ENCODE measurements around the gene TTC28.
"Not testable (repeated sequence)": the region's sequence is repeated elsewhere in the genome, so short reads cannot be mapped to it uniquely, and the experiment has no call there.

The TTC28 gene

GRCh38 chr22:28553108-28553866, 126.4 kb downstream of the TTC28 start:
- DNase-seq, result not testable (repeated sequence)

- DNase-seq, result no peak
These were observed 131.2 kb downstream of the TTC28 start for GRCh38 chr22:28548406-28548805.

DNA sequence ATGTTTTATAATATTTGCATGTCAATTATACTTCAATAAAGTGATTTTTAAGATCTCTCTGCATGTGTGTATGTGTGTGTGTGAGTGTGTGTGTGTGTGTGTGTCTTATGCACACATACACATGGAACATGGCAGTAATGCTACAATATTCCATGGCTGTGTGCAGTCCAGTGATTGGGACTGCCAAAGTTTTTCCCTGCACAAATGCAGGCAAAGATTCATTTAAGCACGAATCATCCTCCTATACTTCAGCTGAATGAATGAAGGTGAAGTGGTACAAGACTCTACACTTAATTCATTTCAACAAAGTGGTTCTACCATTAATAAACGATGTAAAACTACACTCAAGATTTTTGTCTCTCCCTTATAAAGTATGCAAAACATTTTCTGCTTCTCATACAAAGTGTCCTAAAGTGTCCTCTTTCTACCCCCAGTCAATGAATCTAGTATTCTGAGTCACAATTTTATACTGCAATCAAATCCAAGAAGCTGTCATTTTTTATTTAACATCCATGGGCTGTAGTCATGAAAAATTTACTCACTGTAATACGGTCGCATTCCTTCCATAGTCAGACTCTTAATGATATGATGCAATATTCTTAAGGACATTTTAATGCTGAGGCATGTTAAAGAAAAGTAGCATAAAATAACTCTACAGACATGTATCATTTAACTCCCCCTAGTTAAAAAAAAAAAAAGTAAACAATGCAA, 132.4 kb downstream of the TTC28 start:
- no peak for DNase-seq

DNA sequence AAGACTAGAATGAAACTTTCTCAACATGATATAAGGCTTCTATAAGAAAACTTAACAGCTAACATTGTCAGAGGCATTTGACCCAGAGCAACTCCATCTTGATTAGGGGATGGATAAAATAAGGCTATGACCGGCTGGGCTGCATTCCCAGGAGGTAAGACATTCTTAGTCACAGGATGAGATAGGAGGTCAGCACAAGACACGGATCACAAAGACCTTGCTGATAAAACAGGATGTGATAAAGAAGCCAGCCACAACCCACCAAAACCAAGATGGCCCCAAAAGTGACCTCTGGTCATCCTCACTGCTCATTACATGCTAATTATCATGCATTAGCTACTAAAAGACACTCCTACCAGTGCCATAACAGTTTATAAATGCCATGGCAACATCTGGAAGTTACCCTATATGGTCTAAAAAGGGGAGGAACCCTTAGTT, 135.2 kb downstream of the TTC28 start:
- no peak for DNase-seq

- no peak for DNase-seq
These were observed 136.5 kb downstream of the TTC28 start for GRCh38 chr22:28542980-28543621.

DNA sequence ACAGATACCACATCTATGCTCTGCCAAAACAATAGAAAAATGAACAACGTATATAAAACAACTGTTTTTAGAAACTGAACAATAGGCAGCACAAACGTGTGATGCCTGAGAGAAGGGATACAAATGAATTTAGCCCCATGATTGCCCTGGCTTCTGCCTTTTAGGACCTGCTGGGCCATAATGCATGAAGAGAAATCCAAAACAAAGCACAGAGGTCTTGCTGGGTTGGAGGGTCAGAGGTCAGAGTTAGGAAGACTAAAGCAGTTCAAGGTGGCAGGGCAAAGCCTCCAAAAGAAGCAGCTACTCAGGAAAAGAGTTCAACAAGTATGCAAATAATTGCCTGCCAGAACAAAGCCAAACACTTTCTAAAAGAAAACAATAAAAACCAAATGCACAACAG, 138.5 kb downstream of the TTC28 start:
- no peak for DNase-seq

DNA sequence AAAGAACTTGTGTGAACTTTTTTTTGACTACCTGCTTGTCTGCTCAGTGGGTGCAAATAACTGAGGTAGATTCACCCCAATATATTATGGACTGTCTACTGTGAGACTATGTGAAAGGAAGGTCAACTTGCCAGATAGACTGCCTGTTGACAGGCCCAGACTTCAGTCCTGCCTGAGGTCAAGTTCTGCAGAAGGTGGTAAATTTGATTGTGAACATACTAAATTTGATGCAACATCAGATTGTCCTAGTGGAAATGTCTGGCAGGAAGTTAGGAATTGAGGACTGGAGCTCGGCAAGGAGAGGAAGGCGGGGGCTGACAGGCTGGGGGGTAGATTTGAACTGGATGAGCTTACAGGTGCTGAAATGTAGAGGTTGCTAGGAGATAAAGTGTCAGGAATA, 140.7 kb downstream of the TTC28 start:
- DNase-seq, result no peak

GRCh38 chr22:28530565-28530964, 149.1 kb downstream of the TTC28 start:
- DNase-seq, result not testable (repeated sequence)

DNA sequence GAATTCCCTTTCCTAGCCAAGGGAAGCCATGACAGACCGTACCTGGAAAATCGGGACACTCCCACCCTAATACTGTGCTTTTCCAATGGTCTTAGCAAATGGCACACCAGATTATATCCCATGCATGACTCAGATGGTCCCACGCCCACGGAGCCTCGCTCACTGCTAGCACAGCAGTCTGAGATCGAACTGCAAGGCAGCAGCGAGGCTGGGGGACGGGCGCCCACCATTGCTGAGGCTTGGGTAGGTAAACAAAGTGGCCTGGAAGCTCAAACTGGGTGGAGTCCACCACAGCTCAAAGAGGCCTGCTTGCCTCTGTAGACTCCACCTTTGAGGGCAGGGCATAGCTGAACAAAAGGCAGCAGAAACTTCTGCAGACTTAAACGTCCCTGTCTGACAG, 150.5 kb downstream of the TTC28 start:
- DNase-seq, result not testable (repeated sequence)

DNA sequence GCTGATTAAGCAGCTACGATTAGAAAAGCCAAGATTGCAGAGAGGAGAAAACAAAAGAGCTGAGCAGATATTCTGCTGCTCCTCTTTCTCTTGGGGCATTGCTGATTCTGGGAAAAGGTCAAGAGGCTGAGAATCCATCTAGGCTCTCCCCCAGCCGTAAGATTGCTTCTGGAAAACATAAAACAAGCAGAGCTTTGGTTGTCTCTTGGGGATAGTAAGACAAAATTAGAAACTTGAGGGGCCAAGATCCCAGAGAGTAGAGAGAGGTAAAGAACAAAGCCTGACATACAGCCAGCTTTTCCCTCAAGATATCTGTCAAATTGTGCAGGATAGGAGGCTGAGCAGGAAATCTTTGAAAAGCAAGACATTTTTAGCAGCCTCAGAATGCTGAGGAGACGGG, 158.2 kb downstream of the TTC28 start:
- DNase-seq, result no peak

DNA sequence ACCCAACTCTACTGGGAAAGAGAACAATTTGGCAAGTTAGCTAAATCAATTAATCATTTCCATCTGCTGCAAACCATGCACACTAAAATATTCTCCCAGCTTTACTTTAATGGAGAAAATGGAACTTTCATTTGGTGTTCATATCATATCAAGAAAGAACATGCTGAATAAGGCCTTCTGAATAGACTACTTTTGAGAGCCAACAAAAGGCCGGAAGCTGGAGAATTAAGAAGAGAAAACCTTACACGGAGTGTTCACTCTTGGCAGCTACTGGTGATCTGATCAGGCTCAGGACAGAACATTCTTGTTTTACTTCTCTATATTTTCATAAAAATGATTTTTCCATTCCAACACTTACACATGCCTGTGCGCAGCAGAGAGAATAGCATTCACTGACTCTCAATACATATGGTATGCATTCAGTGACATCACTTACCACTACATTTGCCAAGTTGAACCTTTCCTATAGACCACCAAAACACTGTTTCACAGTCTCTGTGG, 165.3 kb downstream of the TTC28 start:
- DNase-seq, result no peak

DNA sequence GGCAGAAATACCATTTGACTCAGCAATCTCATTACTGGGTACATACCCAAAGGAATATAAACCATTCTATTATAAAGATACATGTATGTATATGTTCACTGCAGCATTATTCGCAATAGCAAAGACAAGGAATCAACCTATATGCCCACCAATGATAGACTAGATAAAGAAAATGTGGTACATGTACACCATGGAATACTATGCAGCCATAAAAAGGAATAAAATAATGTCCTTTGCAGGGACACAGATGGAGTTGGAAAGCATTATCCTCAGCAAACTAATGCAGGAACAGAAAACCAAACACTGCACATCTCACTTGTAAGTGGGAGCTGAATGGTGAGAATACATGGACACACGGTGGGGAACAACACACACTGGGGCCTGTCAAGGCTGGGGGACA, 167.3 kb downstream of the TTC28 start:
- DNase-seq, result not testable (repeated sequence)

GRCh38 chr22:28507896-28508295, 171.7 kb downstream of the TTC28 start:
- DNase-seq, result no peak

DNA sequence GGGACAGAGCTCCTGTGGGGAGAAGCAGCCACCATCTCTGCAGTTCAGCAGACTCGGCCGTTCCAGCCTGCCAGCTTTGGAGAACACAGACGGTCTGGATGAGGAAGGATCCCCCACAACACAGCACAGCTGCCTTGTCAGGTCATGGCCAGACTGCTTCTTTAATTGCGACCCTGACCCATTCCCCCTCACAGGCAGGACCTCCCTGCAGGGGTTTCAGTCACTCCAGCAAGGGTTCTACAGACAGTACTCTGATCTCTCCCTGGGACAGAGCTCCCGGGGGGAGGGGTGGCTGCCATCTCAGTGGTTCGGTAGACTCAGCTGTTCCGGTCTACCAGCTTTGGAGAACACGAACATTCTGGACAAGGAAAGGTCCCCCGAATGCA, 173.5 kb downstream of the TTC28 start:
- no peak for DNase-seq

GRCh38 chr22:28505416-28506149, 174.1 kb downstream of the TTC28 start:
- DNase-seq, result no peak

DNA sequence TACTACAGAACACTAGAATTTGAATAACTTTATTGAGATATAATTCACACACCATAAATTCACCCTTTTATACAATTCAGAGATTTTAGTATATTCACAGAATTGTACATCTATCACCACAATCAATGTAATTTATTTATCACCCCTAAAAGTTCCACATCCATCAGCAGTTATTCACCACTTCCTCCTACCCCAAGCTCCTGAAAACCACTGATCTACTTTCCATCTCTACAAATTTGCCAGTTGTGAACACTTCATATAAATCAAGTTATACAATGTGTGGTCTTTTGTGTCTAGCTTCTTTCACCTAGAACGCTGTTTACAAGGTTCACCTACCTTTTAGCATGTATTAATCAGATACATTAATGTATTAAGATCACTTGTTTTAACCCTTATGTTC, 179.6 kb downstream of the TTC28 start:
- no peak for DNase-seq

- DNase-seq, result no peak
These were observed 181.6 kb downstream of the TTC28 start for GRCh38 chr22:28498044-28498443.

GRCh38 chr22:28497188-28497587, 182.5 kb downstream of the TTC28 start:
- DNase-seq, result no peak

GRCh38 chr22:28491289-28491688, 188.4 kb downstream of the TTC28 start:
- DNase-seq, result not testable (repeated sequence)

GRCh38 chr22:28488825-28489224, 190.8 kb downstream of the TTC28 start:
- no peak for DNase-seq

GRCh38 chr22:28484662-28485061, 195.0 kb downstream of the TTC28 start:
- no peak for DNase-seq

GRCh38 chr22:28481725-28482124, 197.9 kb downstream of the TTC28 start:
- no peak for DNase-seq

All from SIG-M5 (cell line).